T-helper 1 cell treated with Interleukin-12 subunit alpha and Interleukin-12 subunit beta and Interleukin-4 antibody, amounts not matched to agents 30 ng/mL and 1 ng/mL, for 36 hours (primary cell): ENCODE measurements around the gene LHFPL4. TPM values are rescaled to one million over a fixed set of nuclear protein-coding genes. Genes with fewer than 3 reads are reported as not detected.
"Not testable (repeated sequence)": the region's sequence is repeated elsewhere in the genome, so short reads cannot be mapped to it uniquely, and the experiment has no call there.

Experiments used
- intact Hi-C: fragments of 100-400 bp; cut with micrococcal nuclease; formaldehyde crosslinking; loops from one replicate; pipeline ENCODE4 v1.15.1; 2024
- total RNA-seq: library from RNA; stranded (reverse); gene quantifications from 2 replicates; pipeline ENCODE4 v1.2.3, GENCODE V29; 2022

Gene LHFPL4
- not detected in 2 replicates for total RNA-seq

DNA sequence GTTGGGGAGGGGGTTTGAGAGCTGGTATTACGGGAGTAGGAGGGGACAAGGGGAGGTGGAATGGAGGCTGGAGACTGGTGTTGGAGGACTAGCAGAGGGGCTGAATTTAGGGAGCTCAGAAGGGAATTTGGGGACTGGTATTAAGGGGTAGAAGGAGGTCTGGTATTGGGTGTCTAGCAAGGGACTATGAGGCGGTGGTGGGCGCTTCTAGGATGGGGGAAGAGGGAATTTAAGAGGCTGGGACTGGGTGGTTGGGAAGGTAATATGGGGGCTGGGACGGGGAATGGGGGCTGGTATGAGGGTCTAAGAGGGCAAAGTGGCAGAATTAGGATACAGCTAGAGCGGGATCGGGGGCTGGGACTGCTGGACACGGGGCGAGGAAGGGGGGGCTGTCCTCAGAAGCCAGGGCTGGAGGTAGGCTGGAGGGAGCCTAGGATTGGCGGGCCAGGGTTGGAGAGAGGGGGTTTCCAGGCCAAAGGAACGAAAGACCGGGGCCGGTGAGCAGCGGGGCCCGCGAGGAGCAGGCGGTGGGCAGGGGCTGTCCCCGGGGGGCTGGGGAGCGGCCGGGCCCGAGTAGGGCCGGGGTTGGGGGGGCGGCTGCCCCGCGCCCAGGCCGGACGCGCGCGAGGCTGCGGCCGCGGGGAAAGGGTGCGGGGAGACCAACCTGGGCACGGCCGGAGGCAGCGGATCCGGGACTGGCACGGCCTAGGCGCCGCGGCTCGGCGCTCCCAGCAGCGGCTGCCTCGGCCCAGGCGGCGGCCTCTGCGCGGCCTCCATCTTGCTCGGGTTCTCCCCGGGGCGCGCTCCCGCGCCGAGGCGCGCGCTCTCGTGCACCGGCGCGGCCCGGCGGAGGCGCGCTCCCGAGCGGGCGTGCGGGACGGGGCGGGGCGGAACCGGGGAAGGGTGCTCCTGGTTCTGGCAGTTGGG, at the start of gene LHFPL4:
LHFPL4 (minus strand) TSS at position 802 of the 927 bp plus-strand sequence. CDS start 1,143 bp downstream, outside the sequence.
- intact Hi-C loops = no loop called here

DNA sequence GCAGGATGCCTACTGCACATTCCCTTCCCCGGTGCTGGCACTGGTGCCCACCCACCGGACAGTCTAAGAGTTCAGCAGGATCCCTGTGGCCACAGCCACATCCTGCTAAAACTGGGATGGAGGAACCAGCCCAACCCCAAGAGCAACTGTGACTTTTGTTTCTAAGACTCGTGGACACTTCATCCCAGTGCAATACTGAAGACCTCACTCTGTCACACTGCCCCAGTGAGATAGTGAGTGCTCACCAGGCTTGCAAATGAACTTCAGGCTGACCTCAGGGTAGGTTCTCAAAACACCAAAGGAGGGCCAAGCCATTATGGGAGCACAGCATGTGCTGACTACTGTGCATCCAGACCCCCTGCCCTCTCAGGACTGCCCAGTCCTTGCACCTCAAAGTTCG, 49.0 kb upstream of the LHFPL4 start:
- intact Hi-C loops = no loop called here

DNA sequence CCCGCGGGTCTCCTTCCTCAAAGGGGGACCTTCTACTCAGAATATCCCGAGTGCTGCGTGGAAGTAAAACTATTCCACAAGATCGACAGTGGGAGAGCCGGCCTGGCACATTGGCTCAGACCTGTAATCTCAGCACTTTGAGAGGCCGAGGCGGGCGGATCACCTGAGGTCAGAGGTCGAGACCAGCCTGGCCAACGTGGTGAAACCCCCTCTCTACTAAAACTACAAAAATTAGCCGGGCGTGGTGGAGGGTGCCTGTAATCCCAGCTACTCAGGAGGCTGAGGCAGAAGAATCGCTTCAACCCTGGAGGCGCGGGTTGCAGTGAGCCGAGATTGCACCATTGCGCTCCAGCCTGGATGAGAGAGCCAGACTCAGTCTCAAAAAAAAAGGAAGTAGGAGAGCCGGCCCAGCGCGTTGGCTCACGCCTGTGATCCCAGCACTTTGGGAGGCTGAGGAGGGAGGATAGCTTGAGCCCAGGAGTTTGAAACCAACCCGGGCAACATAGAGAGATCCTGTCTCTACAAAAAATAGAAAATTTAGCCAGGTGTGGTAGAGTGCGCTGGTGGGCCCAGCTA, 47.5 kb upstream of the LHFPL4 start:
- intact Hi-C loops = not testable (repeated sequence)

GRCh38 chr3:9600597-9600996, 47.0 kb upstream of the LHFPL4 start:
- intact Hi-C loops = no loop called here

- intact Hi-C loops = no loop called here
Measured at GRCh38 chr3:9598783-9599387, 45.3 kb upstream of the LHFPL4 start.

DNA sequence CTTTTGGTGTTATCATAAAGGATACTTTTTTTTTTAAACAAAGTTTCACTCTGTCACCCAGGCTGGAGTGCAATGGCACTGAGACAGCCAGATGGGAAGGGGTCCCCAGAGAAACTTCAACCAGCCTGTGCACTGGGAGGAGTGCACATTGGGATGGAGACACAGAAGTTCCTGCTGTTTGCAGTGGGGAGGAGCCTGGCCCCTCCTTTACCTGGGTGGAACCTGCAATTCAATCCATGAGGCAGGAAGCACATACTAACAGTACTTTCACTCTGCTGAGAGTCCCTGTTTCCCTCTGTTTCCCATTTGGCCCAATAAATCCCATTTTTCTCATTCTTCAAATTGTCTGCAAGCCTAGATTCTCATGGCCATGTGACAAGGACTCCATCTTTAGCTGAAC, 42.3 kb upstream of the LHFPL4 start:
- intact Hi-C loops = no loop called here

- intact Hi-C loops = not testable (repeated sequence)
Measured at GRCh38 chr3:9591781-9592180, 38.2 kb upstream of the LHFPL4 start.

DNA sequence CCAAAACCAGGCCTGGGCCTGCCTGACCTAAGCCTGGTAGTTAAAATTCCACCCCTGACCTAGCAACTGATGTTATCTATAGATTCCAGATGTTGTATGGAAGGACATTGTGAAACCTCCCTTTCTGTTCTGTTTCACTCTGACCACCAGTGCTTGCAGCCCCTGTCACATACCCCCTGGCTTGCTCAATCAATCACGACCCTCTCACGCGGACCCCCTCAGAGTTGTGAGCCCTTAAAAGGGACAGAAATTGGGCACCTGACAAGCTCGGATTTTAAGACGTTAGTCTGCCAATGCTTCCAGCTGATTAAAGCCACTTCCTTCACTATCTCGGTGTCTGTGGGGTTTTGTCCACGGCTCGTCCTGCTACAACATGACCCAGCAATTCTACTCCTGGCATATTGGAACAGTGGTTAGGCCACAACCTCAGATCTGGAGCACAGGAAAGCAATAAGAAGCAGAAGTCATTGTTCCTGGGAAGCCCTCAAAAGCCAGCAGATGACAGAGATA, 36.7 kb upstream of the LHFPL4 start:
- intact Hi-C loops = no loop called here

DNA sequence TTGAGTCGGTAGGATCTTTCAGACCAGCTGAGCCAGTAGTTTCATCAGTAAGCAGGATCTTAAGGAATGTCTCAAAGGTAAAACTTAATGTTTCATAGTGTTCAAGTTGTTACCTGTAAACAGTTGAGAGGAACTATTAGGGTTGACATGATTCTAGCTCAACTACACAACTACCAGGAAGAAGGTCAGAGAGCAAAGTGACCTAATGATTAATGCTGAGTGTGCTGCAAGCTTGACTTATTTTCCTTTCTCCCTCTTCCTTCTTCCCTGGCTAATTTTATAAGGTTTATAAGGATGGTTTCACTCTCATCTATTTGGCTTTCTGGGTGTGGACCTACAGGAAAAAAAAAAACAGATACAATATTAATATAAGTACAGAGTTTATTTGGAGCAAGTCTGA, 30.2 kb upstream of the LHFPL4 start:
- intact Hi-C loops = no loop called here

GRCh38 chr3:9583371-9583770, 29.7 kb upstream of the LHFPL4 start:
- intact Hi-C loops = no loop called here

DNA sequence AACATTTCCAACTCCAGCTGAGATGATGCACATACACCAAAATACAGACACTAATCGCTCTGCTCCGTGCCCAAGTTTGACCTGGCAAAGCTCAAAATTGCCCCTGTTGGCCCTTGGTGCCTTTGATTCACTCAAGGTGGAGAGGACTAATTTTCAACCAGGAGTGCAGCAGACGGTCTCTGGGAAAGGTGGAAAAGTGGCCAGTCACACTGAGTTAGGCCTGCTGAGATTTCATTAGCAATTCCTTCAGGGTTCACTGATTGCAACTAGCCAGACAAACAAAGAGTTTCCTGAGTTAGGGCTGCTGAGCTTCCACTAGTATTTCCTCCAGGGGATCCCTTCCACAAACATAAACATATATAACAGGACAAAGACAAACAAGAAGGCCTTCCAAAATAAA, 28.7 kb upstream of the LHFPL4 start:
- intact Hi-C loops = no loop called here

DNA sequence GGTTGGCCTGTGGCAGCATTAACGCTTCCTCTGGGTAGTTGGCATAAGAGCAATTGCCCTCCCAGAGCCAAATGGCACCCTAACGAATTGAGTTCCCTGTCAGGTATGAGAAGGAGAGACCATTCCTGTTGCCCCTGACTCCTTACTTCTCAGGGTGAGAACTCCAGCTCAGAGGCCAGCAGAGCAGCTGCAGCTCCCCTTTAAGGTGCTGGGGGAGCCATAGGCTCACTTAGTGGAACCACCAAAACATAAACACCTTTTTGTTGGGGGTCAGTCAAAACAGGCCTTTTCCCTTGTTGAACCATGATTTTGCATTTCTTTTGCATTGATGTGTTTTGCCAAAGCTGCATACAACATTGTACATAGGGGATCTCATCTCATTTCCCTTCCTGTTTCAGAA, 28.1 kb upstream of the LHFPL4 start:
- intact Hi-C loops = no loop called here

GRCh38 chr3:9569054-9569453, 15.4 kb upstream of the LHFPL4 start:
- intact Hi-C loops = no loop called here

- intact Hi-C loops = no loop called here
Measured at GRCh38 chr3:9565316-9565715, 11.7 kb upstream of the LHFPL4 start.

DNA sequence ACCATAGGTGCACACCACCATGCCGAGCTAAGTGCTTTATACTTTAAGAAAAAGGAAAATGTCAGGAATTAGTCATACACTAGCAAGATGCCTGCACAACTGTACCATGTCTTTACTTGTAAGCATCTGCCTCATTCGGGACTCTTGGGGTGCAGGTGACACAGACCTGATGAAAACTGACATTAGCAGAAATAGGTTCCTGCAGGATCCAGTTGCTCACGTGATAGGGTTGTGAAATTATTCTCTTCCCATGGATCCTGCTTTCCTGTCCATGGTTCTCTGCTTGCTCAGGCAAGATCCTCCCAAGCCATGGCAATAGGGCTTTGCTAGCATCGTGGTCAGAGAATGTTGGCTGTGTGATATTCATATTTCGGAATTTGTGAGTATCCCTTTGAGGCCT, 10.2 kb upstream of the LHFPL4 start:
- intact Hi-C loops = no loop called here

- intact Hi-C loops = not testable (repeated sequence)
Measured at GRCh38 chr3:9560056-9560455, 6.4 kb upstream of the LHFPL4 start.

DNA sequence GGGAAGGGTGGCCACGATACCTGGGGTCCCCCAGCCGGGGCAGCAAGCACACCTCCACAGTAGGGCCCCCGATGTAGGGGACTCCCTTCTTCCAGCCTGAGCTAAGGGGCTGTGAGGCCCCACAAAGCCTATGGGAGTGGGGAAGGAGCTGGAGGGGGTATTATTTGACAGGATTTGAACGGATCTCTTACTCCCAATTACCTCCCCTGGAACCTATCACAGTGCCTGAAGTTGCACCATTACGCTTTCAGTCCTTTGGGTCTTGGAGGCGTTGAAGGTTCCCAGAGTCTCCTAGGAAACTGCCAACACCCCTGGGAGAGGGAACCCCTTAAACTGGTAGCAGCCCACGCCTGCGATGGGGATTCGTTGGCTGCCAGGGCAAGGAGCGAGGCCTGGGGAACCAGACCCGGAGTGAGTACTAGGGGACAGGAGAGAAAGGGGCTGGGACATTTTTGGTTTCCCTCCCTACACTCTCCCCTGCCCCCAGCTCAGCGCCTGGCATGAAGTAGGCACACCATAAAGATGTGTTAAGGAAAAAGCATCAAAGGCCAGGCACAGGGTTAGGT, 409 bp upstream of the LHFPL4 start:
- intact Hi-C loops = no loop called here

DNA sequence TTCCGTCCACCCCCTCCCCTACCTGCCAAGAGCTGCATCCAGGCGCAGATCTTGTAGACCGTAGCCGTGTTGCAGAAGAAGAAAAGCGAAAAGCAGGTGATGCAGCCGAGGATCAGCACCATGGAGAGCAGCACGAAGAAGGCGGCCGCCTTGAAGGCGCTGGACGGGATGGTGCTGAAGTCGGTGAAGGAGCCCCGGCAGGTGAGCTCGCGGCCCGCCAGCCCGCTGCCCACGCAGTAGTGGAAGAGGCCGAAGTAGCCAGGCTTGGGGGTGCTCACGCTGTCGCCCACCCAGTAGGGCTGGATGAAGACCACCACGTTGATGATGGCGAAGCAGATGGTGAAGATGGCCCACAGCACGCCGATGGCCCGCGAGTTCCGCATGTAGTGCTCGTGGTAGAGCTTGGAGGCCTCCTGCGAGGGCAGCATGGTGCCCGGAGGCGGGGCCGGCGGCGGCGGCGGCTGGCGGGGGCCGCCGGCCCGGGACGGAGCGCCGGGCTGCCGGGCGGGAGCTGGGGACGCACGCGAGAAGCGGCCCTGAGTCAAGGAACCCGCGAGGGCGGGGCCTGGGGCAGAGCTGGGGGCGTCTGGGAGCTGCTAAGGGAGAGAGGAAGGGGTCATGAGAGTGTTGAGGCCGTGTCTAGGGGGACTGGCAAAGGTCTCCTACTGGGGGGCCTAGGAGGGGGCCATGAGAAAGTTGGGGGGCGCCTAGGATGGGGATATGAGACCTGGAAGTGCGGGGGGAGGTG, 1.2 kb downstream of the LHFPL4 start:
- intact Hi-C loops = no loop called here

DNA sequence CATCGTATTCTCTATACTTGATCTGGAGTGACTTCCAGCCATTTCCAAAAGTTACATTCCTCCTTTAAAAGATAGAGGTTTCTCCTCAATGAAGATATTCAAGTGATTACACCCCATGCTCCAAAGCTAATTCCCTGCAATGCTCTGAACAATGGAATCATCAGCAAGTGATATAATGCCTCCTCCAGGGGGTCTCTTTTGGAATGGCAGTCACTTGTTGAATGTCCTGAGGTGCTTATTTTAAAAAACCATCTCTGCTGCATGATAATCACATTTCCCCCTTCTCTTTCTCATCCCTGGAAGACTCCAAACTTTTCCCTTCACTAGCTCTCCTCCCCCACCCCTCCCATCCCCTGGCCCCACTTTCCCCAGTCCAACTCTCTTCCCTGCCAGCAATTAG, 2.6 kb downstream of the LHFPL4 start:
- intact Hi-C loops = no loop called here

DNA sequence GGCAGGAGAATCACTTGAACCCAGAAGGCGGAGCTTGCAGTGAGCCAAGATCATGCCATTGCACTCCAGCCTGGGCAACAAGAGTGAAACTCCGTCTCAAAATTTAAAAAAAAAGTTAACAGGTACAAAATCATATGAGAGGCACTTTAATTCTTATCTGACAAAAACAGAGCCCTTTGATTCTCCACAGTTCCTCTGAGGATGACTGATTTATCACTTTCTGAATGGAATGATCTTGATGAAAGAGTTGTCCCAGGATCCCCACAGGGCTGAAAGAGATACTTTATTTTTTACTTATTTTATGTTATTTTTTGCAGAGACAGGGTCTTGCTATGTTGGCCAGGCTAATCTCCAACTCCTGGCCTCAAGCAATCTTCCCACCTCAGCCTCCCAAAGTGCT, 4.0 kb downstream of the LHFPL4 start:
- intact Hi-C loops = no loop called here

DNA sequence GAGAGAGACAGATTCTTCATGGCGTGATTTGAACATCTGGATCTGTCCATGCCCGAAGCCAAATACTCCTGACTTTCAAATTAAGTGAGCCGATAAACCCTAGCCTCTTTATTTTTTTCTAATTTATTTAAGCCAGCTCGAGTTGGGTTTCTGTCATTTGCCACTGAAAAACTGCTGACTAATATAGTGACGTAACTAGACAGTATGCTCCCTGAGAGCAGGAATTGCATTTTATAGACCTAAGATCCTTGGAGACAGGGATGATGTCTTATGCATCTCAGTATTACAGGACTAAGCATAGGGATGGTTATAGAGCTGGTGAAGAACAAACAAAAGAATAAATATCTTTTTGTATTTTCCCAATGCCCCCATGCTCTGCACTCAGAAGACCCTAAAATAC, 4.6 kb downstream of the LHFPL4 start:
- intact Hi-C loops = no loop called here
